NCI-H82 treated with DMSO at 0.1 percent for 48 hours (cell line): Measurements from ENCODE around the gene HOXA6.

Experiments used
- DNase-seq: peaks from one replicate; lab custom pipeline; 2025; ENCODE audit not compliant: unreplicated experiment; lab: John Stamatoyannopoulos, UW

The HOXA6 gene

GRCh38 chr7:27147199-27148030 is at the start of gene HOXA6:
TSS of gene HOXA6 (minus strand) at chr7:27147774. CDS start at chr7:27147749, 25 bp downstream.
- no peak for DNase-seq

GRCh38 chr7:27196287-27196767 is 48.8 kb upstream of the HOXA6 start:
- peak; percentile 62 for DNase-seq

GRCh38 chr7:27194686-27195379 is 47.3 kb upstream of the HOXA6 start:
- DNase-seq, result no peak

GRCh38 chr7:27194002-27194352 is 46.4 kb upstream of the HOXA6 start:
- no peak for DNase-seq

GRCh38 chr7:27193335-27194001 is 45.9 kb upstream of the HOXA6 start:
- no peak for DNase-seq

GRCh38 chr7:27192546-27193334 is 45.2 kb upstream of the HOXA6 start:
- DNase-seq, result no peak

- DNase-seq, result no peak
Observed at GRCh38 chr7:27191833-27192545, 44.4 kb upstream of the HOXA6 start.

GRCh38 chr7:27191161-27191731 is 43.7 kb upstream of the HOXA6 start:
- DNase-seq, result no peak

- DNase-seq, result no peak
Observed at GRCh38 chr7:27189997-27190748, 42.6 kb upstream of the HOXA6 start.

- DNase-seq, result no peak
Observed at GRCh38 chr7:27189295-27189996, 41.9 kb upstream of the HOXA6 start.

GRCh38 chr7:27188386-27189294 is 41.1 kb upstream of the HOXA6 start:
- no peak for DNase-seq

GRCh38 chr7:27187475-27188385 is 40.2 kb upstream of the HOXA6 start:
- no peak for DNase-seq

- DNase-seq, result no peak
Observed at GRCh38 chr7:27186668-27187474, 39.3 kb upstream of the HOXA6 start.

GRCh38 chr7:27185854-27186667 is 38.5 kb upstream of the HOXA6 start:
- no peak for DNase-seq
